Activated T-helper 1 cell treated with anti-CD3 and anti-CD28 coated beads, Interleukin-12 subunit alpha, Interleukin-12 subunit beta, Interleukin-2, Interleukin-4 antibody, amounts not matched to agents 30 ng/mL and 10 ng/mL and 1 ng/mL, durations not matched to agents 14 hours and 24 hours and 36 hours (primary cell): ENCODE measurements around the gene ALDH7A1. TPM values are rescaled to one million over a fixed set of nuclear protein-coding genes. Genes with fewer than 3 reads are reported as not detected.

Experiments used
- DNase-seq: peaks from one replicate; pipeline ENCODE4 v3.0.0; 2021; ENCODE audit warnings: low spot score
- H3K27ac Mint-ChIP-seq: one replicate; pipeline ENCODE4 v1.8.0; 2021; ENCODE audit warnings: mild to moderate bottlenecking, mixed read lengths
- H3K27me3 Mint-ChIP-seq: one replicate; pipeline ENCODE4 v1.8.0; 2022; ENCODE audit warnings: mild to moderate bottlenecking, moderate library complexity, mixed read lengths; ENCODE audit not compliant: insufficient read depth
- H3K36me3 Mint-ChIP-seq: one replicate; pipeline ENCODE4 v1.8.0; 2021; ENCODE audit warnings: low read depth, mixed read lengths
- H3K4me1 Mint-ChIP-seq: one replicate; pipeline ENCODE4 v1.8.0; 2021; ENCODE audit warnings: low read depth, mixed read lengths
- H3K4me3 Mint-ChIP-seq: one replicate; pipeline ENCODE4 v1.8.0; 2021; ENCODE audit warnings: mild to moderate bottlenecking, moderate library complexity, mixed read lengths
- H3K9me3 Mint-ChIP-seq: one replicate; pipeline ENCODE4 v1.8.0; 2021; ENCODE audit warnings: mixed read lengths
- intact Hi-C: fragments of 100-400 bp; cut with micrococcal nuclease; formaldehyde crosslinking; loops from one replicate; pipeline ENCODE4 v1.15.1; 2024
- total RNA-seq: library from RNA; stranded (reverse); gene quantifications from 2 replicates; pipeline ENCODE4 v1.2.3, GENCODE V29; 2022

ALDH7A1 gene
- total RNA-seq, 1 donor from 2014 or later = 0.70 TPM

- peaks cover under 1% of the 10 kb centered on the region for H3K27me3 Mint-ChIP-seq
- H3K9me3 Mint-ChIP-seq = no peaks in the 10 kb centered on the region
- no peak overlapping the region for H3K27ac Mint-ChIP-seq
- H3K4me3 Mint-ChIP-seq = no peak overlapping the region
- intact Hi-C loops = loop anchor here (2.0 kb wide), 1 partner anchor 61 kb away; no protein-coding TSS in a partner anchor
- peaks cover 2% of the 10 kb centered on the region for H3K36me3 Mint-ChIP-seq
- no peak for DNase-seq
- H3K4me1 Mint-ChIP-seq = peaks cover 10% of the 10 kb centered on the region
Observed at GRCh38 chr5:126509339-126509738, 85.7 kb downstream of the ALDH7A1 start.

- H3K4me1 Mint-ChIP-seq = peaks cover 10% of the 10 kb centered on the region
- H3K27me3 Mint-ChIP-seq = no peaks in the 10 kb centered on the region
- no peak for DNase-seq
- peak overlapping the region; percentile 17 for H3K4me3 Mint-ChIP-seq
- H3K9me3 Mint-ChIP-seq = no peaks in the 10 kb centered on the region
- intact Hi-C loops = loop anchor here (2.0 kb wide), 1 partner anchor 60 kb away; no protein-coding TSS in a partner anchor
- peak overlapping the region; percentile 61 for H3K27ac Mint-ChIP-seq
- H3K36me3 Mint-ChIP-seq = peaks cover 2% of the 10 kb centered on the region
Observed at GRCh38 chr5:126508962-126509279, 86.1 kb downstream of the ALDH7A1 start.

DNA sequence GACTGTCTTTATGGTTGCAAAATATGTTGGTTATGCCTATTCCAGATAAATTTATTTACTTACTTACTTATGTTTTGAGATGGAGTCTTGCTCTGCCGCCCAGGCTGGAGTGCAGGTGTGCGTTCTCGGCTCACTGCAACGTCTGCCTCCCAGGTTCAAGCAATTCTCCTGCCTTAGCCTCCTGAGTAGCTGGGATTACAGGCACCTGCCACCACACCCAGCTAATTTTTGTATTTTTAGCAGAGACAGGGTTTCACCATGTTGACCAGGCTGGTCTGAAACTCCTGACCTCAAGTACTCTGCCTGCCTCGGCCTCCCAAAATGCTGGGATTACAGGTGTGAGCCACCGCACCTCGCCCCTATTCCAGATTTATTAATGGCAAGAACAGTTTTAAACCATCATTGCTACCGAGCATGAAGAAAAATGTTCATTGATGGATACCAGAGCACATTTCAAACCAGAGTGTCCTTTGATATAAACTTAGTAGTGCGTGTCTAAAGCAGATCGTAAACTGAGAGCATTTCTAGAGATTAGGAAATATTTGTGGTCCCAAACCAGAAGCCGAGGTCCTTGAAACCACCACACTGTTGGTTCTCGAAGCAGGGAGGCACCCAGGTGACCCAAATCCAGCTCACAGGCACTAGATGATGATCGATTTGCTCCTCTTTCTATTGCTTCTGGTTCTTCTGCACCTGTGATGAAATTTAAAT lies 86.6 kb downstream of the ALDH7A1 start:
- no peak for DNase-seq
- no peaks in the 10 kb centered on the region for H3K9me3 Mint-ChIP-seq
- H3K4me1 Mint-ChIP-seq = peaks cover 14% of the 10 kb centered on the region
- H3K27me3 Mint-ChIP-seq = no peaks in the 10 kb centered on the region
- peaks cover 2% of the 10 kb centered on the region for H3K36me3 Mint-ChIP-seq
- H3K4me3 Mint-ChIP-seq = peak overlapping the region; percentile 17
- H3K27ac Mint-ChIP-seq = peak overlapping the region; percentile 61
- intact Hi-C loops = loop anchor here (2.0 kb wide), 1 partner anchor 60 kb away; no protein-coding TSS in a partner anchor

- Mint-ChIP-seq H3K36me3 (peaks cover 2% of the 10 kb centered on the region), H3K27ac (no peak overlapping the region), H3K4me3 (no peak overlapping the region), H3K9me3 (no peaks in the 10 kb centered on the region), H3K27me3 (no peaks in the 10 kb centered on the region), H3K4me1 (peaks cover 14% of the 10 kb centered on the region)
- intact Hi-C loops = no loop called here
- DNase-seq = no peak
Observed at GRCh38 chr5:126506079-126506478, 88.9 kb downstream of the ALDH7A1 start.

- DNase-seq = no peak
- Mint-ChIP-seq H3K27ac (no peak overlapping the region), H3K4me3 (no peak overlapping the region), H3K9me3 (no peaks in the 10 kb centered on the region), H3K36me3 (peaks cover 2% of the 10 kb centered on the region), H3K27me3 (no peaks in the 10 kb centered on the region), H3K4me1 (peaks cover 7% of the 10 kb centered on the region)
- intact Hi-C loops = loop anchor here (5.0 kb wide), 1 partner anchor 81 kb away; the partner anchor contains the start of gene GRAMD2B
Observed at GRCh38 chr5:126503602-126504104, 91.4 kb downstream of the ALDH7A1 start.

- intact Hi-C loops = loop anchor here (5.0 kb wide), 1 partner anchor 79 kb away; the partner anchor contains the start of gene GRAMD2B
- no peaks in the 10 kb centered on the region for H3K36me3 Mint-ChIP-seq
Observed at GRCh38 chr5:126501448-126501847, 93.6 kb downstream of the ALDH7A1 start.

GRCh38 chr5:126499853-126500342 lies 95.1 kb downstream of the ALDH7A1 start:
- intact Hi-C loops = loop anchor here (1.0 to 5.0 kb wide), 4 partner anchors 39 to 161 kb away; partner anchors contain the start of gene GRAMD2B
- peak; percentile 11 for DNase-seq
- H3K27me3 Mint-ChIP-seq = no peaks in the 10 kb centered on the region
- H3K4me3 Mint-ChIP-seq = no peak overlapping the region
- no peaks in the 10 kb centered on the region for H3K9me3 Mint-ChIP-seq
- peaks cover 4% of the 10 kb centered on the region for H3K4me1 Mint-ChIP-seq
- no peak overlapping the region for H3K27ac Mint-ChIP-seq
- no peaks in the 10 kb centered on the region for H3K36me3 Mint-ChIP-seq

More at GRCh38 chr5:126501448-126501847, 93.6 kb downstream of the ALDH7A1 start:
- peaks cover 4% of the 10 kb centered on the region for H3K4me1 Mint-ChIP-seq
- H3K27me3 Mint-ChIP-seq = no peaks in the 10 kb centered on the region
- DNase-seq = no peak
- no peak overlapping the region for H3K4me3 Mint-ChIP-seq
- H3K27ac Mint-ChIP-seq = no peak overlapping the region
- no peaks in the 10 kb centered on the region for H3K9me3 Mint-ChIP-seq

DNA sequence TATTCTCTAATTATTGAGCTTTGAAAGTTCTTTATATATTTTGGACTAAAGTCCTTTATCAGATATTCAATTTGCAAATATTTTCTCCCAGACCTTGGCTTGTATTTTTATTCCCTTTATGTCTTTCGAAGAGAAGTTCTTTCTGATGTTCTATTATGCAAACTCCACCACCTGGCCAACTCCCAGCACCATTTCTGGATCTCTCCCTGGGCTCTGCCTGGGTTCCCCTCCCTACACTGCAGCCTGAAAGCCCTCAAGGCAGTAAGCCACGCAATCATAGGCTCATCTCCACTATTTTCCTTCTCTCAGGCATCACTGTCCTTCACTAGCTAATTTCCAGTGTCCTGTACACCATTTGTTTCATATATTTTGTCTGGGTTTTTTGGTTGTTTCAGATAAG lies 95.7 kb downstream of the ALDH7A1 start:
- no peaks in the 10 kb centered on the region for H3K27me3 Mint-ChIP-seq
- DNase-seq = no peak
- no peaks in the 10 kb centered on the region for H3K9me3 Mint-ChIP-seq
- no peak overlapping the region for H3K27ac Mint-ChIP-seq
- H3K36me3 Mint-ChIP-seq = no peaks in the 10 kb centered on the region
- H3K4me3 Mint-ChIP-seq = no peak overlapping the region
- H3K4me1 Mint-ChIP-seq = peaks cover 4% of the 10 kb centered on the region
- intact Hi-C loops = no loop called here

- Mint-ChIP-seq H3K27ac (no peak overlapping the region), H3K4me1 (no peaks in the 10 kb centered on the region), H3K27me3 (no peaks in the 10 kb centered on the region), H3K36me3 (no peaks in the 10 kb centered on the region), H3K9me3 (no peaks in the 10 kb centered on the region), H3K4me3 (no peak overlapping the region)
- intact Hi-C loops = no loop called here
- DNase-seq = no peak
Observed at GRCh38 chr5:126497506-126497905, 97.5 kb downstream of the ALDH7A1 start.

DNA sequence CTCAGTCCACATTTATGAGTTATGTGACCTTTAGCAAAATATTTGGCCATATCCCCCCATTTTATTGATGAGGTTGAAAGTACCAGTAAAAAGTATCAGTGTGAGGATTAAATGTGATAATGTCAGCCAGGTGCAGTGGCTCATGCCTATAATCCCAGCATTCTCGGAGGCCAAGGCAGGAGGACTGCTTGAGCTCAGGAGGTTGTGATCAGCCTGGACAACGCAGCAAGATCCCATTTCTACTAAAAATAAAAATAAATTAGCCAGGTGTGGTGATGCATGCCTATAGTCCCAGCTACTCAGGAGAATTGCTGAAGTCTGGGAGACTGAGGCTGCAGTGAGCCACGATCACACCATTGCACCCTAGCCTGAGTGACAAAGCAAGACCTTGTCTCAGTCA lies 100.6 kb downstream of the ALDH7A1 start:
- intact Hi-C loops = no loop called here
- Mint-ChIP-seq H3K27me3 (no peaks in the 10 kb centered on the region), H3K27ac (no peak overlapping the region), H3K36me3 (peaks cover 4% of the 10 kb centered on the region), H3K4me1 (no peaks in the 10 kb centered on the region), H3K4me3 (no peak overlapping the region), H3K9me3 (no peaks in the 10 kb centered on the region)
- DNase-seq = no peak

- DNase-seq = no peak
- H3K9me3 Mint-ChIP-seq = no peaks in the 10 kb centered on the region
- intact Hi-C loops = loop anchor here (2.0 kb wide), 1 partner anchor 138 kb away; no protein-coding TSS in a partner anchor
- H3K27me3 Mint-ChIP-seq = no peaks in the 10 kb centered on the region
- H3K27ac Mint-ChIP-seq = no peak overlapping the region
- no peaks in the 10 kb centered on the region for H3K4me1 Mint-ChIP-seq
- H3K4me3 Mint-ChIP-seq = no peak overlapping the region
- H3K36me3 Mint-ChIP-seq = peaks cover 6% of the 10 kb centered on the region
Observed at GRCh38 chr5:126492939-126493338, 102.1 kb downstream of the ALDH7A1 start.

DNA sequence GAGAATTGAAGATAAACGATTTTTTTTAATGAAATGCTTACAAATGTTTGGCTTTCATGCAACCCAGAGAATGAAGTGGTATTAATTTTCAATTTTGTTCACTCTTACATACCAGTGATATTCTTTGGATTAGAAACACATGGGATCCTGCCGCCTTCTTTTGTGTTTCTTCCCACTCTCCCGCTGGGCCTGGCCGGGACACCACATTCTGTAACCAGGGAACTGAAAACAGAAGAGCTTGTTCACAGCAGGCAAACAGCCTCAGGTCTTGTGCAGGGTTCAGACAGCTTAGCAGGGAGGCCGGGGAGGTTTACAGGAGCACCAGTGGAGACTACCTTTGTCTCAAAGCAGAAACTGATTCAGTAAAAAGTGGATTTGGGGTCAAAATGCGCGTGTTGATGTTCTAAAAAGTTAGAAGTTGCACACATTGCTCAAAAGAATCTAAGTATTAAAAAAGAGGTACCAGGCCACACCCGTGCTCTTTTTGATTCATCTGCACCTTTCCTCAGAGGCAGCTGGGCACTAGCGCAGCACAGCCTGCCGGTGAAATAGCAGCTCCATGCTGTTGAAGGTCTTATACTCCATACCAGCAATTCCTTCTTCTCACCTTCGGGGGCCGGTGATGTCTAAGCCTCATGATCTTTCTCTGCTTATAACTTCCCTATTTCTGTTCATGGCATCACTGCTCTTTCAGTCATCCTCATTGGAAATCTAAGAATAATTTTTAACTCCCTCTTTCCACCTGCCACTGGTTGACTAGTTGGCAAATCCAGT lies 104.7 kb downstream of the ALDH7A1 start:
- Mint-ChIP-seq H3K4me3 (no peak overlapping the region), H3K27me3 (no peaks in the 10 kb centered on the region), H3K4me1 (no peaks in the 10 kb centered on the region), H3K36me3 (peaks cover 15% of the 10 kb centered on the region), H3K27ac (no peak overlapping the region), H3K9me3 (no peaks in the 10 kb centered on the region)
- intact Hi-C loops = no loop called here
- no peak for DNase-seq
